HG03196 (cell line): ENCODE results near the gene AUH.
"Not testable (repeated sequence)": the region's sequence is repeated elsewhere in the genome, so short reads cannot be mapped to it uniquely, and the experiment has no call there.

Experiments used
- ATAC-seq: cut with Tn5 transposase; IDR thresholded peaks from one replicate; pipeline ENCODE4 v1.9.1; 2021; ENCODE audit not compliant: unreplicated experiment

The AUH gene, protein sequence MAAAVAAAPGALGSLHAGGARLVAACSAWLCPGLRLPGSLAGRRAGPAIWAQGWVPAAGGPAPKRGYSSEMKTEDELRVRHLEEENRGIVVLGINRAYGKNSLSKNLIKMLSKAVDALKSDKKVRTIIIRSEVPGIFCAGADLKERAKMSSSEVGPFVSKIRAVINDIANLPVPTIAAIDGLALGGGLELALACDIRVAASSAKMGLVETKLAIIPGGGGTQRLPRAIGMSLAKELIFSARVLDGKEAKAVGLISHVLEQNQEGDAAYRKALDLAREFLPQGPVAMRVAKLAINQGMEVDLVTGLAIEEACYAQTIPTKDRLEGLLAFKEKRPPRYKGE

DNA sequence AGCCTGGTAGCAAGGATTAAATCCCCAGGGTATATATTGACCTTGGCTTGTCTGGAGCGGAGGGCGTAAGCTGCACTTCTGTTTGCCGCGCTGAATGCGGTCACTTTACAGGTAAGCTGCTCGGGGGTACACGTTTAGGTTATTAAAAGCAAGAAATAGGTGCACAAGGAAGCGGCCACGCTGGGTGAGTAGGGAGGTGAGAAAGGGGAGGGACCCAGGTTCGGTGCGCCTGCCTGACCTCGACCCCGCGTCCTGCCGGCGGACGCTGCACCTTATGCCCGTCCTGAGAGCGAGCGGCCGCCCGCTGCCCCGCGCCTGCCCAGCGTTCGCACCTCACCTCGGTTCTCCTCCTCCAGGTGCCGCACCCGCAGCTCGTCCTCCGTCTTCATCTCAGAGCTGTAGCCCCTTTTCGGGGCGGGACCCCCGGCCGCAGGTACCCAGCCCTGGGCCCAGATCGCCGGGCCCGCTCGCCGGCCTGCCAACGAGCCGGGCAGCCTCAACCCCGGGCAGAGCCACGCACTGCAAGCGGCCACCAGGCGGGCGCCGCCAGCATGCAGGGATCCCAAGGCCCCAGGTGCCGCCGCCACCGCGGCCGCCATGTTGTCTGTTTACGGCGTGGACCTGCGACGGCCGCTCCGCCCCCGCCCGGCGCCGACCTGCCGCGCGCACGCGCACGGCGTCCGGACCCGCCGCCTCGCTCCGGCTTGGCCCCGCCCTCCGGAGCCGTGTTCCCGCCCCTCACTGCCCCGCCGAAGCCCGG lies at the start of gene AUH:
AUH (minus strand) TSS at position 628 of the 760 bp plus-strand sequence; CDS start at position 599, 29 bp downstream.
- ATAC-seq: peak; percentile 85

DNA sequence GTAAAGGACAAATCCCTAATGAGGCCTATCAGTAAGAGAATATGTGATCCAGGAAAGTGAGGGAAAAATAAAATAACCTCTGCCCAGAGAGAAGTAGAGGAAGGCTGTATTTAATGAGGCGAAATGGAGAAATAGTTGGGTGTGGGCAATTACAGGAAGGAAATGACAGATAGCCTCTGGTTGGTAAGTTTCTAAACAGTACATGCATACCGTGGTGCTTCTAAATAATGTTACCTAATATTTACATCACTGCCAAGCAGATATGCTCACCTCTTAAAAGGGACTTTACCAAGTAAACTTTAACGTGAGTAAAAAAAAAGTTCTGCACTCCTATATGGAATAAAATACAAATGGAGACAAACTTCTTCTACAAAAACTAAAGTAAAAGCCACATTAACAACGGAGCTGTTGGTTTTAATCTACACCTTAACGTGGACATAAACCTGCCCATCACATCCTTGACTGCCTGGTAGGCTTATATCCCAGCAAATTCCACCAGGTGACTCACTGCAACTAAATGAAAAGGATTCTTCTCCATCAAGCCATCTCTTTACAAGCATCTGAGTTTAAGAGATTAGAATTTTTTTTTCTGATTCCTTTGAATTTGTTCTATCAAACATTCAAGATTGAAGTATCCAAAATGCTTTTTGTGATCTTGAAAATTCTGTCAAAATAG lies 49.5 kb upstream of the AUH start:
- ATAC-seq: no peak

DNA sequence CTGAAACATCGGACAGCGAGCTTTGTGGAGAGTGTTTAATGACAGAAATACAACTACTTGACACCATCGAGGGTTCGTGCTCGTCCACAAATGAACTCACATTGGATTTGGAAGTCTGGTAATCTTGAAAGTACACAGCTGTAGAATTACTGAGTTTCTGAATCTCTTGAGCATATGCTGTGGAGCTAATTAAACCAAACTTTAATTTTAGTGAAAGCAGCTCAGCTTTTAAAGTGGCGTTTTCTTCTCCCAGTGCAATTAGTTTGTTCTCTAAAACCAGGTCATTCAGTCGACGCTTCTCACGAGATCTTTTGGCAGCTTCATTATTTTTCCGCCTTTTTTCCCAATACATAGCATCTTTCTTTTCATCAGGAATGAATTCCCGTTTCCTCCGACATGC lies 48.4 kb upstream of the AUH start:
- no peak for ATAC-seq

DNA sequence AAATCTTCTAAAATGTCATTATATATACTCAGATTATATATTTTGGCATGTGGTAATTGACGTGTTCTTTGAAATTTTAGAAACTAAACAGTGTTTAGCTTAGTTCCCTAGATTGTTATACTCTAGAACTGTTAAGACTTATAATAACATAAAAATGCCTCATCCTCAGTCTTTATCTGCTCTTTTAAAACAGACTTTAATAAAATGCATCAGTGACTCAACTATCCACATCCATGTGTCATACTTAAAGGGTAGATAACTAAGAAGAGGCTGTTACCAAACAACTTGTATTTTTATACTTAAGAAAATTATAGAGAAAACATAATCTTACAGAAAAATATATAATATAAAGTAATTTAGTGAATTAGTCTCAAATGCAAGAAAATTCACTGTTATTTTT lies 46.8 kb upstream of the AUH start:
- ATAC-seq: no peak

DNA sequence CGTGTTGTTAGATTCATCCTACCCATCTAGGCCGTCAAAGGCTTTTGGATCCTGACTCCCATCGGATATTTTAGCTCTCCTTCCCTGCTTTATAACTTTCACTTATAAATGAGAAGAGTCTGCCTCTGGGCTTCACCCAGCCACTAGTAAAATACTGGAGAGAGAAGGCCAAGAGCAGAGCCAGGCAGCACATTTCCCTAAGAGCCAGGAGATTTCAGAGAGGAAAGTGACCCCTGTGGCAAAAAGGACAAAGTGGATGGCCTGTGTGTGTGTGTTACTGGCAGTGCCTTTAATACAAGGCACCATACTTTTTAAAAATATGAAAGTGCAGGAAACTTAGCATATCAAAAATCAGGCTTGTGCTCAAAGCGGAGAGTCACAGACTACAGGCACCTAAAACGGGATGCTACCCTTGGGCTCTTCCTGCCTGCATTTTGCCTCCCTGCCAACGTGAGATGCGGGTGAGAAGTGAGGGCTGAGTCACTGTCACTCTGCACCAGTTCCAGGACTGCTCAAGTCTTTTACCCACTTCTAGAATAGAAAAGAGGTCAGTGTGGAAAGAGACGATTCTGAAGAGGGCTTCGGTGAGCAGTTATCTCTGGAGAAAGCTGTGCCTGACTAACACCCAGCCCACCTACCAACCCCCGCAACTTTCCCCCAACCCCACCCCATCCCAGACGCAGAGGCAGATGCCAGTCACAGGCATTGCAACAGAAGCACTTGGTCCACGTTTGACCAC lies 46.0 kb upstream of the AUH start:
- no peak for ATAC-seq

DNA sequence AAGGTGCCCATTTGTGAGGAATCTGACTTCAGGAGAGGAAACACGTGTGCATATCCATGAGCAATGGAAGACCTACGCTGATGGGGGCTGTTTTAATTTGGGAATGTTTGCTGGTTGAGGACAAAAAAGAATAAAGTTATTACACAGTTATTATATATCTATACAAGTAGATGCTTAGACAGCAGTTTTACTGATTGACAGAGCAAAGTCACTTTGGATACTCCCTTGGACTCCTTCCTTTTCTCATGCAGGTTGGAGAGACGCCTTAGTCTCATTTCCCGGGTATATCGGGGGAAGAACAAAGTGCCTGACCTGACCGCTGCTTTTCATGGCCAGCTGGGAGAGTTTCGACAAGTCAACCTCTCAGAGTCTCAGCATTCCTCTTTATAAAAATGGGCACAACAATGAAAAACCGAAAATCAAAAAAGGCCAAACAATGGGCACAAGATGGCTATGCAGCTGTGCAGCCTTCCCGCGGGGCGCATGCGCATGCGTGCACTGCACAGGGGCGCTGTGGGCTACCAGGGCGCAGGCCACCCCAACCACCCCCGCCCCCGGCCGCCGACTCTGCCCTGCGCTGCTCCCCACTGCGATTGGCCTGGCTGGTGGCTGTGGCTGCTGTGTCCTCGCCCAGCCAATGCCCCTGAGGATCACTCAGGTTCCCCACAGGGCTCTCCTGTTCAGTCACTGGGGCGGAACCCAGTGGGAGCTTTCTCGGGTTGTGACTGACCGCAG lies 43.8 kb upstream of the AUH start:
- no peak for ATAC-seq

DNA sequence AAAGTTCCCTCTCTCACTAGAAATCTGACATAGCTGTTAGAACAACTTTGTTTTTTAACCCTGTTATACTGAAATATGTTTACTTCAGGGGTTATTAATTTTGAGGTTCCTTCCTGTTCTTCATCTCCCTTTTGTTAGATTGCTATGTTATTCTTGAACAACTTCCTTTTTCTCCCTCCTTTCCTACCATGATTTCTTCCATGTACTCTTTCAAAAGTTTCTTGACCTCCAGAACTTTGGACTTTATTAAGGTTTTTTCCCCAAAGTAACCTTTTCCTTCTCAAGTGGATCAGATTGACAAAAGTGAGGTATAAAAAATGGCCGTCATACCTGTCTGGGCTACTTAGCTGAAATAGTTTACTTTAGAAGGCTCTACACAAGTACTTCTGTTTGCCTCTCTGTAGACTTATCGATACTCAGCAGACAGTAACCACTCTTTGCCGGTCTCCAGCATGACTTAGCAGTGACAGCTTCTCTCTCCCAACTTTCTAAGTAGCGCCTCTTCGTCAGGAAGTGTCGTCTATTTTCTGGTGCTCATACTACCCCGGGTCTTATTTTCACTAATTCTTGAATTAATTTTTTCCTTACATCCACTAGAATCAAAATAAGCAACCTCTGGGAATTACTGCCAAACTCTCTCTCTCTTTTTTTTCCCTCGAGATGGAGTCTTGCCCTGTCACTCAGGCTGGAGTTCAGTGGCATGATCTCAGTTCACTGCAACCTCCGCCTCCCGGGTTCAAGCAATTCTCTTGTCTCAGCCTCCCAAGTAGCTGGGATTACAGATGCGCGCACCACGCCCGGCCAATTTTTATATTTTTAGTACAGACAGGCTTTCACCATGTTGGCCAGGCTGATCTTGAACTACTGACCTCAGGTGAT lies 42.2 kb upstream of the AUH start:
- ATAC-seq: no peak

DNA sequence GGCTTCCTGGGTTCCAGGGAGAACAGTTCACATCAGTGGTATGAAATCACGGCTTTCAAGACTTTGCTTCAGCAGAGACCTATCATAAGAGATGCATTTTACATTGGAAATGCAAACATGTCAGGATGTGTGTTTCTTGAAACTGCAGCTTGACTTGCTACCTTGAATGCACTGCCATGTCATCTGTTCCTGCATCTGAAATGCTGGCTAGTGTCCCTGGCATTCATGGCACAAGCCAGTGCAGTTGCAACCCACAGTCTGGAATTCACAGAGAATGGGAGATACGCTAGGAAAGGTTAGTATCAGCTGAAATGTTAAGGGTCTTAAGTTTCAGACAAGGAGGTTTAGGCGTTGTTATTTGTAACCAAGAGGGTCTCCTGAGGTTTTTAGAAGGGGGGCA lies 37.2 kb upstream of the AUH start:
- ATAC-seq: no peak

DNA sequence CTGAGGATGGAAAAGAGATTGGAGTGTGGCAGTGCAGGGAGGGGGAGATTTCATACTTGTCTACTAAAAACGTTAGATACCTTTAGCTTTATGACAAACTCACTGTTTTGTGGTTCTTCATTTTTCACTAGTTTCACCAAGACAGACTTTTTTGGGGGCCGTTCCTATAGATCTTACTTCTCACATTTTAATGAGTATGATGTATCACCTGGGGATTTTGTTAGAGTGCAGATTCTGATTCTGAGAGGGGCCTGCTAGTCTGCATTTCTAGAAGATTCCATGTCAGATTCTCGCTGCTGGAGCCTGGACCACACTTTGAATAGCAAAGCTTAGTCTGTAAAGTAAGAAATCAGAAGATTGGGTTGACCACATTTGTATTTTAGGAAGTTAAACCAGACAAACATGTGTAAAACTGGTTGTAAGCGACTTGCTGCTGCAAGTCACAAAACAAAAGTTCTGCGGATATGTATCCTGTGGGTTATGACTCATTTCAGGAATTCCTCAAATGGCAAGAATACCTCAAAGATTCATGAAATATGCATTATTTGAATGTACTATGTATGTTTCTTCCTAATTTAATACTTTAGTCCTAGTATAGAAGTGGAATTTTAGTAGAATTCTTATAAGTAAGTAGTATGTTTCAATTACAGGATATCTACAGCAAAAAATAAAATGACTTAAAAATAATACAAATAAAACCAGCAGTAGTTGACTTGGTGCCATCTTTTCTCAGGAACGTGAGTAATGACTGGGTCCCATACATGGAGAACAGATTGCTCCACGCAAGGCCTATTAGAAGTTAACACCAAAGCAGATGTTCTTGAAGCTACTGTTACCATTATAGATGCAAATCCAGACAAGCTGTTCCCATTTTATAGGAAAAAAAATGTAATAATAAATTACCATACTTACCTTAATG lies 34.1 kb upstream of the AUH start:
- ATAC-seq: no peak

DNA sequence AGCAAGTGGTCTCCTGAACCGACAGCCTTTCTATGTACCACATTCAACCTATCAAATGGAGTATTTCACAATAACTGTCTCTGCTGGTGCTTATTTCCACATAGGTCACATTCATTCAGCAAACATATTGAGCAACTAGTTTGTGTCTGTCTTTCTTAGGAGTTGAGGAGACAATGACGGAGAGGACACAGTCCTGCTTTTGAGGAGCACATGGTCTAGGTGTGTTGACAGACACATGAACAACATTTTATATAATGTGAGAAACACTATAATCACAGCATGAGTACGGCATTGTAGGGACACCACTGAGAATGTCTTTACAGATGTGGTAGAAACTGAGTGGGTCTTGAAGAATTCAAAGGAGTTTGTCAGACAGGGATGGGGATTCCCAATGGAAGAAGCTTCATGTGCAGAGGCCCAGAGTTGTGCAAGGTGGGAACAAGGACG lies 33.4 kb upstream of the AUH start:
- no peak for ATAC-seq

DNA sequence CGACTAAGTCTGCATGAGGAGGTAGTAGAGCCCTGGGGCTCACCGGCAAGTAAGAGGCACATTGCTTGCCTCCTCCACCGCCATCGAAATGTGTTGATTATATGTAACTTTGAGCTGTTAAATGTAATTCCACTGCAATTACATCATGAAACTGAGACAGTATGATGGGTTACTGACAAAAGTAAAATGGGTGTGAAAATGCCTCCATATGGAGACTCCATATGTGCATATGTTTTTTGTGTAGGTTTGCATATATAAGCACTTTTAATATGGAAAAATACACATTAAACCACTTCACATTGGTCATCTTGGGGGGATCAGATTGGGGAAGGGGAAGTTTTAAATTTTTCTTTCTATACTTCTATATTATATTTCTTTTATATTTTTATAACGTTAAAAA lies 32.1 kb upstream of the AUH start:
- ATAC-seq: no peak

DNA sequence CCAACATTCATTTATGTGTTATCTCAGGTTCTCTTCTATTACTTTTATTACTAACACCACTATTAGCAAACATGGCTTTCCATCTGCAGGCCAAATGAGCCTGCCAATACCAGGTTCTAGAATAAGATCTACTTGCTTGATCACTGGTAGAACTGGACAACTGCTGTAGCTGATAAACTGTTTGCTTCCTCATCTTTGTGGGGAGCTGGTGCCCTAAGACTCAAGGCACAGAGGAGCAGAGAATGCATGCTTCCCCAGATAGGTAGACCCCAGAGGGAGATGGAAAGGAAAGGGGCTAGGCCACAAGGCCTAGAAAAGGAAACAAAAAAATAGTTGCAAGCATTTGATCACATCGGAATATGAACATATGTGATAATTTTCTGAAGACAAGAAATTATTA lies 30.7 kb upstream of the AUH start:
- no peak for ATAC-seq

DNA sequence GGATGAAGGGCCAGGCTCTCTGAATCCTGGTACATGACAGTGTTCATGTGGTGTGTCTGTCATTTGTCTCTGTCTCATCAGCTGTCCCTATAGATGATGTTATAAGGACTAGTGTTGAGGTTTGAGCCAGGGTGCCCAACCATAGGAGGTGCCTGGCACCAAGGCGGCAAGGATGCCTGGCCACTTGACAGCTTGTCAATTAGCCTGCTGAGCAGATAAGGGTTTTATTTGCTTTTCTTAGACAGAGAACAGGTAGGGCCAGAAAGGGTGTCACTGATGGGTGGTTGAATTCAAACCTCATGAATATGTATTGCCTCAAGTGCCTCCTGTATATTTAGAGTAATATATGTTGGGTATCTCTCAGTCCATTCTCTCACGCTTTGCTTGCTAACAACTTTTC lies 30.1 kb upstream of the AUH start:
- ATAC-seq: no peak

DNA sequence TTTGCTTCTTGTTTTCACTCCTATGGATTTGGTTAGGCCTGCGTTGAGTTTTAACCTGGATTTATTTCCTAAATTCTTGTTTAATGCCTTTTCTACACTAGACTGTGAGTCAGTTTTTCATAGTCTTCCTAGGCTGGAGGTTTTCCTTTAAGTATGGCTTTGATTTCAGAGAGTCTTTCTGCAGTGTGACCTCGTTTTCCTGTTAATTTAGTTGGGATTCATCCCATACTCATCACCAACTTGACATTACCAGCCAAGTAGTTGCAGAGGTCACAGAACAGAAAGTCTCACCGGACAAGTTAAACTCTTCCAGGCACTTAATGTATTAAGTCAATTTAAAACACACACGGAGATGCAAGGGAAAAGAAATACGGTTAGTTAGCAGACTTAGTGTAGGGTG lies 29.7 kb upstream of the AUH start:
- no peak for ATAC-seq

DNA sequence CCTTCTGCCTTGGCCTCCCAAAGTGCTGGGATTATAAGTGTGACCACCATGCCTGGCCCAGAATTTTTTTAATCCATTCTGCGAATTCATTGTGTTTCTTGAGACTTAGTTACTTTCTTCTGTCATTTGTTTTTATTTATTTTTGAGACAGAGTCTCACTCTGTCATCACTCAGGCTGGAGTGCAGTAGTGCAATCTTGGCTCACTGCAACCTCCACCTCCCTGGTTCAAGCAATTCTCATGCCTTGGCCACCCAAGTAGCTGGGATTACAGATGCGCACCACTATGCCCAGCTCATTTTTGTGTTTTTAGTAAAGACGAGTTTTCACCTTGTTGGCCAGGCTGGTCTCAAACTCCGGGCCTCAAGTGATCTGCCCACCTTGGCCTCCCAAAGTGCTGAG lies 28.0 kb upstream of the AUH start:
- ATAC-seq: not testable (repeated sequence)

DNA sequence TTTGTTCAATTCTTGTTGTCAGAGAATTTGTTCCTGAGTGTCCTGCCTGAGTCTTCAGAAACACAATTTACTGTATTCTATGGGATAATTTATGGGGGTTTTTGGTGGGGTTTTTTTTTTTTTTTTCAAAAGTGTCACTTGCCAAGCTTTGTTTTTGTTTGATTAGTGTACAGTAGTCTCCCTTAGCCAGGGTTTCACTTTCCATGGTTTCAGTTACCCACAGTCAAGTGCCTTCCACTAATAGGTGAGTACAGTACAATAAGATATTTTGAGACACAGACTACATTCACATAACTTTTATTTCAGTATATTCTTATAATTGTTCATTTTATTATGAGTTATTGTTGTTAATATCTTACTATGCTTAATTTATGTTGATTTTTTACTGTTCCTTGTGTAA lies 25.0 kb upstream of the AUH start:
- no peak for ATAC-seq

DNA sequence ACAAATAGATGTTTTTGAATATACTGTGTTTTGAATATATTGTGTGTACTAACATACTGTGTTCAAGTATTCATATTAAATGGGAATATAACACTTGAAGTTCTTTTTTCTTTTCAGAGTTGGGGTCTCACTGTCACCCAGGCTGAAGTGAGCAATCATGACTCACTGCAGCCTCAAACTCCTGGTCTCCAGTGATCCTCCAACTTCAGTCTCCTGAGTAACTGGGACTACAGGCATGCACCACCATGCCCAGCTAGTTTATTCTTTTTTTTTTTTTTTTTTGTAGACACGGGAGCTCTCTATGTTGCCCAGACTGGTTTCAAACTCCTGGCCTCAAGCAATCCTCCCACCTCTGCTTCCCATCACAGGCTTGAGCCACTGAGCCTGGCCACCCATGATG lies 23.2 kb upstream of the AUH start:
- no peak for ATAC-seq

DNA sequence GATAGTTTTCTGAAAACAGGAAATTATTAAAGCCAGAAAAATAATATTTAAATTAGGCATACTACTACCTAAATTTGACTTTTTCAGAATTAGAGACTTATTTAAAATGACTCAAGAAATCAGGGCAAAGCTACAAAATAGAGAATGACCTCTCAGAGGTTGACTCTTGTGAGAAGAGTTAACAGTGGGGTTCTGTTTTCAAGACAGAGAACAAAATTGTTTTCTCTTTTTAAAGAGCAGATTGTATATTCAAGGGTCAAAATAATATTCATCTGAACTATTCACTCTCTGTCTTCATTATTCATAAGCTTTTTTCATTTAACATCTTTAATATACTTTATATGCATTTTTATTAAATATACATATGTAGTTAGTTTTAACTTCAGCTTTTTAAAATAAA lies 21.9 kb upstream of the AUH start:
- ATAC-seq: no peak

DNA sequence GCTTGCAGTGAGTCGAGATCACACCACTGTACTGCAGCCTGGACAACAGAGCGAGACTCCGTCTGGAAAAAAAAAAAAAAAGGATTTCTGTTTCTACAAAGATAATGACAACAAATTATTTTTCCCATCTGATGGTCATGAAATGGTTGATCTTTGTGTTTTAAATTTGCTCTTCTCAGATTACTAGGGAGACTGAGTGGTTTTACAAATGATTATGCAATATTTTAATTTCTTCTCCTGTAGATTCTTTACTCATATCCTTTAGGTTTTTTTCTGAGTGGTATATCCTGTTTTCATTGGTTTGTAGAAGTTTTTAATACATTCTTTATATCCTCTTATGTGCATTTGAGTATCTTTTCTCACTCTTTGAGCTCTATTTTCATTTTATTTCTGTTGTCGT lies 20.6 kb upstream of the AUH start:
- ATAC-seq: no peak
